ENCODE measurements around the gene NAXD.

NAXD gene

DNA sequence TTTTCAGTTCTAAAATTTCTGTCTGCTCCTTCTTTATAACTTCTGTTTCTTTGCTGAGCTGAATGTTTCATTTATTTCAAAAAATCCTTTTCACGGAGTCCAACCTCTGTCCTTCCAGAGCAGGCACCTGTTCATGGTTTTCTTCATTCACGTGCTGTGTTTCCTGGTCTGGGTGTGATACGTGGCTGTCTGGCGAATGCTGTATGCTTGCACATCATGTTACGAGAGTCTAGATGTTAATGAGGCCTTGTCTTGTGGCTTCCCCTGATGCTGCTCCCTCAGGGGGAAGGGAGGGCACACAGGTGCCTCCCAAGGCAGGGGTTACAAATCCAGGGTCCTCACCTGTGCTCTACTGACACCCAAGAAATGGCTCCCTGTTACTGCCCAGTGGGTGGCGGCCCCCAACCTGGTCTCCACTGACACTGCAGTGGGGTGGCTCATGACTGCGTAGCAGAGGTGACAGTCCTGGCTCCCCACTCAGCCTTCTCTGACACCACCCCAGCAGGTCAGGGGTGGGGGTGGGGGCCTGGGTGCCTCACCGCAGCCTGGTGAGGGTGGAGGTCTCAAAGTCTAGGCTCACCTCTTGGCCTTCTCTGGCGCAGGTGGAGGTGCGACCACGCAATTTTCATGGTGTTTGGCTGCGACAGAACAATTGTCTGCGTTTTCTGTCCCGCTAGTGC is 33.7 kb upstream of the NAXD start:
- TF ChIP-seq, protein P1, sequence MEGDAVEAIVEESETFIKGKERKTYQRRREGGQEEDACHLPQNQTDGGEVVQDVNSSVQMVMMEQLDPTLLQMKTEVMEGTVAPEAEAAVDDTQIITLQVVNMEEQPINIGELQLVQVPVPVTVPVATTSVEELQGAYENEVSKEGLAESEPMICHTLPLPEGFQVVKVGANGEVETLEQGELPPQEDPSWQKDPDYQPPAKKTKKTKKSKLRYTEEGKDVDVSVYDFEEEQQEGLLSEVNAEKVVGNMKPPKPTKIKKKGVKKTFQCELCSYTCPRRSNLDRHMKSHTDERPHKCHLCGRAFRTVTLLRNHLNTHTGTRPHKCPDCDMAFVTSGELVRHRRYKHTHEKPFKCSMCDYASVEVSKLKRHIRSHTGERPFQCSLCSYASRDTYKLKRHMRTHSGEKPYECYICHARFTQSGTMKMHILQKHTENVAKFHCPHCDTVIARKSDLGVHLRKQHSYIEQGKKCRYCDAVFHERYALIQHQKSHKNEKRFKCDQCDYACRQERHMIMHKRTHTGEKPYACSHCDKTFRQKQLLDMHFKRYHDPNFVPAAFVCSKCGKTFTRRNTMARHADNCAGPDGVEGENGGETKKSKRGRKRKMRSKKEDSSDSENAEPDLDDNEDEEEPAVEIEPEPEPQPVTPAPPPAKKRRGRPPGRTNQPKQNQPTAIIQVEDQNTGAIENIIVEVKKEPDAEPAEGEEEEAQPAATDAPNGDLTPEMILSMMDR (conservative IDR thresholded peaks at IDR 0.05; ENCODE audit: low read depth, low read length) = no peak
- no peak overlapping the region for H3K4me3 ChIP-seq (ENCODE audit: low read length)
- no peak for DNase-seq (ENCODE audit: low read depth)

DNA sequence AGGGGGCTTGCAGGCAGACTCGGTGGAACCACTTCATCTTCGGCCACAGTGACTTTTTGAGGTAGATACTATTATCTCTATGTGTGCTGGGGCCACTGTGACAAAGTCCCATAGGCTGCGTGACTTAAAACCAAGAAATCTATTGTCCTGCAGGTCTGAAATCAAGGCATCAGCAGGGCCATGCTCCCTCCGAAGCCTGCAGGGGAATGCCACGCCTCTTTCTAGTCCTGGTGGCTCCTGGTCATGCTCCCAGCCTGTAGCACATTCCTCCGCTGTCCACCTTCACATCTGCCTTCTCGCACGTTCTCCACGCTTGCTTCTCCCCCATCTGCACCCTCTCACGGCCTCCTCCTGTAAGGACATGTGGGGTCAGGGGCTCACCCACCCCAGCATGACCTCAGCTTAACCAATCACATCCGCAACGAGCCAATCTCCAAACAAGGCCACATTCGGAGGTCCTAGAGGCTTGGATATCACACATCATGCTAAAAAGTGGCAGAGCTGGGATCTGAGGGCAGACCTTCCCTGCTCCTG is 32.9 kb upstream of the NAXD start:
- no peak overlapping the region for H3K4me3 ChIP-seq (ENCODE audit: low read length)
- DNase-seq (ENCODE audit: low read depth) = no peak
- TF ChIP-seq, protein P1 (conservative IDR thresholded peaks at IDR 0.05; ENCODE audit: low read depth, low read length) = no peak

DNA sequence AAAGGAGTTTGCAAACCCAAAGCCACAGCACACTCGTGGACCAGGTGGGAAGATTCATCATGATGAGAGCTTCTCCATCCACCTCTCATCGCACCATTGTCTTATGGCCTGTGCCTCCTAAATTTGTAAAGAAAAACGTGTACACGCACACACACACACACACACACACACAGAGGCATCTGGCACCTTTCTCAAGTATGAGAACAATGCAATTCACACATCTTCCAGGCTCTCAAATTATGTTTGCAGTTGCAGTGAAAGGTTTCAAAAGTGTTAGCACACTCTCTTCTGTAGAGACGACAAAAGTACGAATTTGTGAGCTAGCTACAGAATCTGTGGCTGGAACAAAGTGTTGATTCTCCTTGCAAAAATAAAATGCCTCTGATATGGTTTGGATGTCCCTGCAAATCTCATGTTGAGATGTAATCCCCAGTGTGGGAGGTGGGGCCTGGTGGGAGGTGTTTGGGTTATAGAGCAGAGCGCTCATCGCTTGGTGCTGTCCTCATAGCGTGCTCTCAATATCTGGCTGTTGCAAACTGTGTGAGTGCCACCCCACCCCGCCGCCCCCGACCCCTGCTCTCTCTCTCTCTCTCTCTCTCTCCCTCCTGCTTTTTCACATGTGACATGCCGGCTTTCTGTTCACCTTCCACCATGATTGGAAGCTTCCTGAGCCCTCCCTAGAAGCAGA is 32.0 kb upstream of the NAXD start:
- TF ChIP-seq, protein P1 (conservative IDR thresholded peaks at IDR 0.05; ENCODE audit: low read depth, low read length) = no peak
- H3K4me3 ChIP-seq (ENCODE audit: low read length) = no peak overlapping the region
- DNase-seq (ENCODE audit: low read depth) = no peak

DNA sequence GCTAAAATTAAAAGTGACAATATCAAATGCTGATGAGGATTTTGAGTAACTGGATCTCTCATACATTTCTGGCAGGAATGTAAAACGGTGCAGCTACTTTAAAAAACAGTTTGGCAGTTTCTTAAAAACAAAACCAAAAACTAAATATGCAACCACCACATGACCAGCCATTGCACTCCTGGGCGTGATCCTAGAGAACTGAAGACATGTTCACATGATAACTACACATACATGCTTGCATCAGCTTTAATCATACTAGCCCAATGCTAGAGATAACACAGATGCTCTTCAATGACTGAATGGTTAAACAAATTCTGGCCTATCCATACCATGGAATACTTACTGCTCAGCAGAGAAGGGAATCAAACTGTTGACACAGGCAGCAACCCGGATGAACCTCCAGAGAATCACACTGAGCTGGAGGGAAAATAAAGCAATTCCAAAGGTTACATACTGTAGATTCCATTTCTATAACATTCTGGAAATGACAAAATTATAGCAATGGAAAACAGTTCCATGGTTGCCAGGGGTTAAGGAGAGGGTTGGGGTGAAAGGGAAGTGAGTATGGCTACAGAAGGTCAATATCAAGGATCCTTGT is 25.5 kb upstream of the NAXD start:
- no peak overlapping the region for H3K4me3 ChIP-seq (ENCODE audit: low read length)
- TF ChIP-seq, protein P1 (conservative IDR thresholded peaks at IDR 0.05; ENCODE audit: low read depth, low read length) = no peak
- no peak for DNase-seq (ENCODE audit: low read depth)

DNA sequence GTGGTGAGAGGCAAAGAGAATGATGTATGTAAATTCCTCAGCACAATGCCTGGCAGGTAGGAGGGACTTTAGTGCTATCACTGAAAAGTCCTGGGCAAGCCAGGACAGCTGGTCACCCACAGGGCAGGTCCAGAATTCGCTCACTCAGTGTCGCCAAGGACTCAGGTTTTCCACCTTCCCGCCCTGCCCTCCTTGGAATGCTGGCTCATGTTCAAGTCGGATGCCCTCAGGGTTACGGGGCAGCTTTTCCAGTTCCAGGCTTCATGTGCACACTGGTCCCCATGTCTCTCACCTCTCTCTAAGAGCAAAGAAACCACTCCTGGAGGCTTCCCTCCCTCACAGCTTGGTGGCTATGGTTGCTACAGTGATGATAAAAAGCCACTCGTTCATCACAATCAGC is 24.8 kb upstream of the NAXD start:
- H3K4me3 ChIP-seq (ENCODE audit: low read length) = no peak overlapping the region
- TF ChIP-seq, protein P1 (conservative IDR thresholded peaks at IDR 0.05; ENCODE audit: low read depth, low read length) = no peak
- no peak for DNase-seq (ENCODE audit: low read depth)

DNA sequence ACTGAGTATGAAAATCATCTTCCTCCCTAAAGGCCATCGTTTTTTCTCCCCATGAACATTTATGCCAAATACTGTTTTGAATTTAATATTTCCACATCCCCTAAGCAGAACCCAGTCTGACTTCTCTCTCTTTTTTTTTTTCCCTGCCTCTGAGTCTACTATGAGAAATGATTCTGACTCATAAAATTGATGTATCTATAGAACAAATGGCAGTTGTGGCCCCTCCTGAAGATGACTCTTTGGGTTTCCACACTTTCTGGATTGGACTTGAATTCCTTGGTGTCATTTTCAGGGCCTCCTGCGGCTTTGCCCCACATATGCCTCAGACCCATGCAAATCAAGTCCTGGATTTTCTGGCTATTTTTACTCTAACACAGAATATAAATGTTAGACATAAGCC is 22.7 kb upstream of the NAXD start:
- H3K4me3 ChIP-seq (ENCODE audit: low read length) = no peak overlapping the region
- TF ChIP-seq, protein P1 (conservative IDR thresholded peaks at IDR 0.05; ENCODE audit: low read depth, low read length) = no peak
- no peak for DNase-seq (ENCODE audit: low read depth)

All from retinal pigment epithelial cell (primary cell).